NCI-H2171 (cell line): ENCODE results near the gene RARG.
"Not testable (repeated sequence)": the region's sequence is repeated elsewhere in the genome, so short reads cannot be mapped to it uniquely, and the experiment has no call there.

Experiments
- DNase-seq: peaks from one replicate; lab custom pipeline; 2025; lab: John Stamatoyannopoulos, UW

RARG gene

GRCh38 chr12:53190108-53190729 is 41.8 kb downstream of the RARG start:
- DNase-seq, result no peak

- no peak for DNase-seq
Measured at GRCh38 chr12:53187145-53187899, 44.7 kb downstream of the RARG start.

- DNase-seq, result no peak
Measured at GRCh38 chr12:53186745-53187144, 45.3 kb downstream of the RARG start.

- no peak for DNase-seq
Measured at GRCh38 chr12:53185582-53186153, 46.3 kb downstream of the RARG start.

GRCh38 chr12:53184828-53185227 is 47.2 kb downstream of the RARG start:
- DNase-seq, result no peak

GRCh38 chr12:53182903-53183302 is 49.1 kb downstream of the RARG start:
- no peak for DNase-seq

- no peak for DNase-seq
Measured at GRCh38 chr12:53181935-53182334, 50.1 kb downstream of the RARG start.

- peak; percentile 84 for DNase-seq
Measured at GRCh38 chr12:53180931-53181645, 50.9 kb downstream of the RARG start.

- peak; percentile 98 for DNase-seq
Measured at GRCh38 chr12:53180220-53180930, 51.6 kb downstream of the RARG start, which contains the start of the genes CSAD and ZNF740. Gene CSAD, minus strand, starts transcription at chr12:53180925. Its CDS starts 7,455 bp downstream, at chr12:53173470. Gene ZNF740, plus strand, starts transcription at chr12:53180722. Its CDS starts 1,262 bp downstream, at chr12:53181984.

GRCh38 chr12:53179687-53180219 is 52.3 kb downstream of the RARG start:
- DNase-seq, result no peak

- not testable (repeated sequence) for DNase-seq
Measured at GRCh38 chr12:53178803-53179202, 53.2 kb downstream of the RARG start.

- DNase-seq, result not testable (repeated sequence)
Measured at GRCh38 chr12:53177447-53177846, 54.6 kb downstream of the RARG start.

GRCh38 chr12:53176750-53177149 is 55.3 kb downstream of the RARG start:
- DNase-seq, result no peak

- no peak for DNase-seq
Measured at GRCh38 chr12:53174881-53175491, 57.0 kb downstream of the RARG start.

GRCh38 chr12:53173085-53173715 is 58.8 kb downstream of the RARG start:
- DNase-seq, result no peak

- no peak for DNase-seq
Measured at GRCh38 chr12:53172352-53172751, 59.7 kb downstream of the RARG start.

GRCh38 chr12:53171725-53172329 is 60.2 kb downstream of the RARG start:
- no peak for DNase-seq

- DNase-seq, result no peak
Measured at GRCh38 chr12:53170876-53171724, 60.9 kb downstream of the RARG start.

- DNase-seq, result no peak
Measured at GRCh38 chr12:53170215-53170614, 61.8 kb downstream of the RARG start.
